NCI-H1436 treated with DMSO at 0.1 percent for 48 hours (cell line): ENCODE results near the gene GIMAP8.
"Not testable (repeated sequence)": the region's sequence is repeated elsewhere in the genome, so short reads cannot be mapped to it uniquely, and the experiment has no call there.

Experiments
- DNase-seq: peaks from one replicate; lab custom pipeline; 2025; lab: John Stamatoyannopoulos, UW

GIMAP8 gene

GRCh38 chr7:150465414-150465813 is 15.0 kb downstream of the GIMAP8 start:
- no peak for DNase-seq

- no peak for DNase-seq
Measured at GRCh38 chr7:150466477-150466876, 16.0 kb downstream of the GIMAP8 start.

DNA sequence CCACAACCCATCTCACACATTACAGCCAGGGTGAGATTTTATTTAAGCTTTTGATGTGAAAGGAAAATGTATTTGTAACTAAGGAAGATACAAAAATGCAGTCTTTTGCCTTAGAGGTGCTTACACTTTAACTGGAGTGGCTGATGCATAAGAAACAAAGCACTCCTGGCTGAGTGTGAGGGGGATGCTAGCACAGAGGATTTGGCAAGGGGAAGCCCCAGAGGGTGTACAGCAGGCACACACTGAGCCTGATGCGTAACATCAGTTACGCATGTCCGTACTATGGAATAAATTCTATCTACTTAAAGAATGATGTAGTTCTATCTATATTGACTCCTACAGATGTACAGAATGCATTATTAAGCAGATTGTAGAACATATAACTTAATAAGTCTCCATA is 17.8 kb downstream of the GIMAP8 start:
- DNase-seq, result no peak

DNA sequence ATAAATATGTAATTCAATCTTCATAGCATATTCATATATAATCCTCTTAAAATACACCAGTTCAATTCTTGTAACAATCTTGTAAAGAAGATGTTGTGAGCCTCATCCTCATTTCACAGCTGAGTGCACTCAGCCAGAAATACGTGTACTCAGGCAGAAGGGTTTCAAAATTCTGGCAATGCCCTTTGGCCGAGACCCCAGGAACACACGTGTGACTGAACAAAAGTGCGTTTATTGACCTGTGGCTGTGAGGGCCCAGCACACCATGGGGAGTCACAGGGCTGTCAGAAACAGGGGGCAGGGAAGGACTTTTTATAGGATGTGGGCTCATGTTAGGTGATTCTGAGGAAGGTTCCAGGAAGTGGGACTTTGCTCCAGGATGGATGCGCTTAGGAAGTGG is 21.5 kb downstream of the GIMAP8 start:
- DNase-seq, result no peak

DNA sequence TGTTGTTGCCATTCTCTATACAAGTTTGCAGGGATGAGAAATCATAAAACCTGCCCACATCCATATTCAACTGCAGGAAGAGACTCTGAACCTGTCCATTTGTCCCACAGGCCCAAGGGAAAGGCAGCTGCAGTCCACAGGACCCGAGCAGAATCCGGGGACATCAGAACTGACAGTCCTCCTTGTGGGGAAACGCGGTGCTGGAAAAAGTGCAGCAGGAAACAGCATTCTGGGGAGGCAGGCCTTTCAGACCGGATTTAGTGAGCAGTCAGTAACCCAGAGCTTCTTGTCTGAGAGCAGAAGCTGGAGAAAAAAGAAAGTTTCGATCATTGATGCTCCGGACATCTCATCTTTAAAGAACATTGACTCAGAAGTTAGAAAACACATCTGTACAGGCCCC is 23.5 kb downstream of the GIMAP8 start:
- no peak for DNase-seq

DNA sequence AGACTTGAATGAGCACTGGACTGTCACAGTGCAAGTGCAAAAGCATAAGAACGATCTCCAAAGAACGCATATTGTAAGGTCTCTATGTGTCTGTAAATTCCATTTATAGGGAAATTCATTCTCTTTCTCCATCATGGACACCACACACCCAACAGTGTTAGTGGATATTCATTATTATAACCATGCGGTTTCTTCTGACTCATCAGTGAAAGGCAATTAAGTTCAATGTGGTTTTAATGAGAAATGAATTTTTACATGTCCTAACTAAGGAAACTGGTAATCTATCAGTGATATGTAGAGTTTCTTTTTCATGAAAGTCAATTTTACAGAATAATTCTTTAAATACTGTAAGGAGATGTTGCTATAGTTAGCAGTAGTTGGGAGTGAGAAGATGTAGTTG is 25.9 kb downstream of the GIMAP8 start:
- DNase-seq, result no peak

DNA sequence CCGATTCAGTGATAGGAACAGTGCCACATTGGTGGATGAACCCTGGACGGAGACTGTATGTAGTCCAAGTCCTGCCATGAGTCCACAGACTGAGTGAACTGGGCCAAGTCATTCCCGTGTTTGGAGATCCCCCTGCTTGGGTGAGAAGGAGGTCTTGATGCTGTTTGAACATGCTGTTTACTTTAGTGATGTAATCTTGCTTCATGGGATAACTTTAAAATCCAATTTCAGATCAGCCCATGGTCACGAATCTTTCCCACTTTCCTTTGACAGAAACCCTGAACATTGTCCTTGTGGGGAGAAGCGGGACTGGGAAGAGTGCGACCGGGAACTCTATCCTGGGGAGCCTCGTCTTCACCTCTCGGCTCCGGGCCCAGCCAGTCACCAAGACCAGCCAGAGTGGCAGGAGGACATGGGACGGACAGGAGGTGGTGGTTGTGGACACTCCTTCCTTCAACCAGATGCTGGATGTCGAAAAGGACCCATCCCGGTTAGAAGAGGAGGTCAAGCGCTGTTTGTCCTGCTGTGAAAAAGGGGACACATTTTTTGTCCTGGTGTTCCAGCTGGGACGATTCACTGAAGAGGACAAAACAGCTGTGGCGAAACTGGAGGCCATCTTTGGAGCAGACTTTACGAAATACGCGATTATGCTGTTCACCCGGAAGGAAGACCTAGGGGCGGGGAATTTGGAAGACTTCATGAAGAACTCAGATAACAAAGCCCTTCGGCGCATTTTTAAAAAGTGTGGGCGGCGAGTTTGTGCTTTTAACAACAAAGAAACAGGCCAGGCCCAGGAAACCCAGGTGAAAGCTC is 26.6 kb downstream of the GIMAP8 start:
- no peak for DNase-seq

DNA sequence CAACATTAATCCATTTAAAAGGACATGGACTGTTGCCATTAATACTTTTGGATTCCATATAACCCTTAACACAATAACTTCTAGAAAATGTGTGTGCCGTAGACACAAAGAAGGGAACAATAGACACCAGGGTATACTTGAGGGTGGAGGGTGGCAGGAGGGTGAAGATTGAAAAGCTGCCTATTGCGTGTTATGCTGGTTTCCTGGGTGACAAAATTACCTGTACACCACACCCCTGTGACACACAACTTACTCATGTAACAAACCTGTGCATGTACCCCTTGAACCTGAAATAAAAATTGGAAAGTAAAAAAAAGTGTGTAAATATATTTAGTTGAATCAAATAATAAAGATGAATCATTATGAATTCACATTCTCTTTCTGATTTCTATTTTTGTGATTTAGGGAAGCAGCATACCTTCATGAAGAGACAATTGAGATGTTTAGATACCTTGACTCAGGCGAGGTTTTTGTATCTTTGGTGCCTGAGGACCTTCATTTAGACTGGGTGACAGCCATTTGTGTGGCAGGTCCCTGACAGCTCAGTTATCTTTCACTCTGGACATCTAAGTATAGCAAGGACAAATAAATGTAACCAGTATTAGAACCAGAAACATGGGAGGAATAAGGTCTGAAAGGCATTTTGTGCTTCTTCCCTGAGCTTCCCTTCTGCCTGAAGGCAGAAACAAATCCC is 28.7 kb downstream of the GIMAP8 start:
- DNase-seq, result no peak

DNA sequence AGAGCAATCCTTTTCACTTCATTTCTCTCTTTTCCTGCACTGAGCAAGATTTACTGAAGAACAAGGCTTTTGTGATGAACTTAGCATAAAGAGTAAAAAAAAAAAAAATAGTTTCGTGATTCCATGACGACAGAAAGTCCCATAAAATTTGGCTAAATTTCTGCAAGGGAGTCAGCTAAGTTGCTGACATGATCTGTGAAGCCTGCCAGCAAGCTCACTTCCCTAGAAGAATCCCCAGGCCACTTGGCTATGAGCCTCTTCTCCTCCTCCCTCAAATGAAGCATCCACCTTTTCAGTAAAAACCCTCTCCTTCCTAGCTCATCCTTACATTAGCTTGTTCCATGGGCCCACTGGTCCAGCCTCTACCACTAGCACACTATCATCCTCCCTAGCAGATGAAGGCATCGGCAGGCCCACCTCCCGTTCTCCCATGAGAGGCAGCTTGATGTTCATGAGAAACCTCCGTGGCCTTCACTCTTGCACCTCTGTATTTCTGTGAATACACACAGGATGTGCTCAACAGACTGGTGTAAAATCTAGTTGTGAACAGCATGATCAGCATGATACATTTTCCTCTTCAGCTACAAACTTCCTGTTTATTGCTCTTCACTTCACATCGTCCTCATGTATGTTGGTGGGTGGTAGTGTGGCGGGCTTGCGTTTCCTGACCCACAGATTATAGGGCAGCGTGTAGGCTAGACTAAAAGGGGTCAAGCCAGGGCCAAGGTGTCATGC is 30.9 kb downstream of the GIMAP8 start:
- no peak for DNase-seq

- DNase-seq, result no peak
Measured at GRCh38 chr7:150481922-150482321, 31.5 kb downstream of the GIMAP8 start.

DNA sequence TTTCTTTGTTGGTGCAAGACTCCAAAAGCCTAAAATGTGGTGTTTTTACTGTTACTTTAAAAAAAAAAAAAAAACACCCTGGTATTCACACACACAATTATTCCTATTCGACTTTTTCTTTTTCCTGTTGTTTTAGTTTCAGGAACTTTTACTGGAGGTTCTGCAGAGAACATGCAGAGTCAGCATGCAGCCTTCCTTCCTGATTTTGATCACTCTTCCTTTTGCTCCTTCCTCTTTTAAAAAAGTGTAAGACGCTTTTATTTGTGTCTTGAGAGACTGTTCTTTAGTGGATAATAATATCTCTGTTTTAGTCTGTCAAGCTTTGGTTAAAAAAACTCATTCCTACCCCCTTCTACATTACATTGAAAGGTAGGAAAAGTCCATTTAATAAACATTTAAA is 33.1 kb downstream of the GIMAP8 start:
- not testable (repeated sequence) for DNase-seq

GRCh38 chr7:150484071-150484470 is 33.6 kb downstream of the GIMAP8 start:
- DNase-seq, result not testable (repeated sequence)

DNA sequence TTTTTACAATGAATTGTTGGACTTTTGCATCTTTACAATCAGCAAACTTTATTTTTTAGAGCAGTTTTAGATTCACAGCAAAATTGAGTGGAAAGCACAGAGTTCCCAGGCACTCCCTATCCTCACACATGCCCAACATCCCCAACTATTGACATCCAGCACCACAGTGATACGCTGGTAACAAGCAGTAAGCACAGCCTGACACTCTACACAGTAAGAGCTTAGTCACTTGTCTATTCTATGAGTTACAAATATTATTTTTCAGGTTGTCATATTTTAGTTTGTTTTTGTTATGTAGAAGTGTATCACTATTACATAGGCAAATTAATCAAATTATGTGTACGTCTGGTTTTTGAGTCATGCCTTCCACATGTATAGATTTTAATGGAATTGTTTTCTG is 37.2 kb downstream of the GIMAP8 start:
- no peak for DNase-seq

GRCh38 chr7:150489782-150490181 is 39.4 kb downstream of the GIMAP8 start:
- no peak for DNase-seq

GRCh38 chr7:150493442-150493841 is 43.0 kb downstream of the GIMAP8 start:
- not testable (repeated sequence) for DNase-seq

GRCh38 chr7:150502519-150502918 is 52.1 kb downstream of the GIMAP8 start:
- DNase-seq, result no peak

DNA sequence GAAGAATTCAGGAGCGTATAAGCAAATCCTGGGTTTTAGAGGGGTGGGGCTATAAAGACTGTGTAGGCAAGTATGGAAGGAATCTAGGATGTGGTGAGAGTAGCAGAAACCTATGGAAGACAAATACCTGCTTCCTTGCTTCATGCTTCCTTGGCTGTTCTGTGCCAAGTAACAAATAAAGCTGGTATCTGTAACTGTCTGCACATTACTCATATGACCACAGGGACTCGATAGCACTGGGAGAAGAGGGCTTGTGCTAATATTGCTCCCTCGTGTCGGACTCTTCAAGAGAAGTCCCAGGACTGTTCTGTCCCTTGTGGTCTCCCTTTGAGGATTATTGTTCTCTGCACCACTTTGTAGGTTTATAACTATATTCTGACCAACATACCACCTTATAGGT is 52.7 kb downstream of the GIMAP8 start:
- DNase-seq, result no peak

- DNase-seq, result no peak
Measured at GRCh38 chr7:150503581-150503980, 53.2 kb downstream of the GIMAP8 start.

DNA sequence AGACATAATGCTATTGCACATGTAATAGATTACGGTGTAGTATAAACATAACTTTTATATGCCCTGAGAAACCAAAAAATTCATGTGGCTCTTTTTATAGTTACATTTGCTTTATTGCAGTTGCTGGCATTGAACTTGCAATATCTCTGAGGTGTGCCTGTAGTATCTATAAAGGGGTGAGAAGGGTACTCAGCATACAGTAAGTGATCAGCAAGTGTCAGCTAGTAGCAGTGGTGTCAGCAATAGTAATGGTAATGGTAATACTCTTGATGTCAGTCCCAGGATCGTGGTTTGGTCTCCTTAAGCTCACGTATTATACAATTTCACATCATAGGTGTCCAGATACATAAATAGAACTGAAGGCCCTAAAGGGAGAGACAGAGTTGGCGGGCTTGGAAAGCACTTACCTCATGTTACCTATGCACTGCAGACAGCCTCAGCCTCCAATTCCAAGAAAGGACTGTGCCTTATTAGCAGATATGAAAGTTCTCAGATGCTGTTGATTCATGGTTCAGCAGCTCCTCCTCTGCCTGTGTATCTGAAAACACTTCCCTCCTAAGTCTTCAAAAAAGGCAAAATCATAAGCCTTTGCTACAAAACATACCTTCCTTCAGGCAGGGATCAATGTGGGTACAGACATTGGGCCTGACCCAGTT is 57.6 kb downstream of the GIMAP8 start:
- no peak for DNase-seq

DNA sequence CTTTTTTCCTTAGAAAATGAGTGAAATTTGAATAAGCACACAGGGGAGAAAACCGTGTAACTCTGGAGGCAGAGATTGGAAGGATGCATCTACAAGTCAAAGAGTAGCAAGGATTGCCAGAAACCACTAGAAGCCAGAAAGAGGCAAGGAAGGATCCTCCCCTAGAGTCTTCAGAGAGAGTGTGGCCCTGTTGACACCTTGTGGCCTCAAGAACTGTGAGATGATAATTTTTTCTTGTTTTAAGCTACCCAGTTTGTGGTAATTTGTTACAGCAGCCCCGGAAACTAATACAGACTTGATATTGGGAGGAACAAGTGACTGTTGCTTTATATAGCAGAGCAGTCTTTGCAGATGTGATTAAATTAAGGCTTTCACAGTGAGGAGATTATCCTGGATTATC is 60.6 kb downstream of the GIMAP8 start:
- no peak for DNase-seq

DNA sequence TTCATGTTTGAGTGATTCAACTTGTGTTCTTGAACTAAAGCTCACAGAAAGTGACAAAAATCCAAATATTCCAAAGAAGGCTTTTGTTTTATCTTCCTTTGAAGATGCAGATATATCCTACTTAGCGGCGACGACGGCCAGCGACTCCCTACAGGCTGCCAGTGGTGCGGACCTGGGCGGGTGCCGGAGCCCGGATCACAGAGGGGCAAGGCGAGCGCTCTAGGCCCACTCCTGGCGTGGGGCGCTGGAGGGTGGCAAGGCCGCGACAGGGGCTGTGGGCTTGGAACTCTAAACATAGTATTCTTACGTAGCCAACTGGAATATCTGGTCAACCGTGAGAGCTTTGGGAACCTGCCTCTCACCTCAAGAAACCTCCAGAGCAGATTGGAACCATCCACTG is 63.3 kb downstream of the GIMAP8 start:
- no peak for DNase-seq

DNA sequence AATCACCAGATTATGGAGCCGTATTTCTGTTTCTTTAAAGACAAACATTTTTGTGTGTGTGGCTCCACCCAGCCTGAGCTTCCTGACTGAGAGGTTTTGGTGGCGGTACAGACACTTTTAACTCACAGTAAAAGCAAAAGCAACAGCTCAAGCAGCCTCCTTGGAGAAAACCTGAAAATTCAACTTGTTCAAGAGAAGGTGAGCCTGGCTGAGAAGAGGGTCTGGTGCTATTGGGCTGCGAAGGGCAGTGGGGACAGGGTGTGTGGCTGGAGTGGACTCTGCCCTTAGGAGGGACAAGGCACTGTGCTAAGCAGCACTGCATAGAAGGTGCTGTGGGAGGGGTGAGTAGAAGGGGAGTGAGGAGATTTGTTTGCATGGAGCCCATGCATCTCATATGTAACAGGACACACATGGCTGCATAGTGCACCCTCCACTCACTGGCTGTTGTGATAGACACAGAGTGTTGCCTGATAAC is 64.4 kb downstream of the GIMAP8 start, which contains the start of gene GIMAP7:
TSS of gene GIMAP7 (plus strand) at position 125 of the 475 bp plus-strand sequence. CDS start 5,103 bp downstream, outside the sequence.
- no peak for DNase-seq
